Endothelial cell of umbilical vein (primary cell): ENCODE results near the gene FOS. TPM values are rescaled to one million over a fixed set of nuclear protein-coding genes. Genes with fewer than 3 reads are reported as not detected.

Source experiments
- BruUV-seq: library from RNA; stranded (reverse); fragments of 400-500 nt; replicated peaks from 2 replicates; lab custom pipeline; 2021; lab: Mats Ljungman, UMichigan
- CTCF ChIA-PET: fragments of 300-600, 350-600 bp; sonication (Branson Sonifier 250); formaldehyde crosslinking; loops from one replicate; lab custom pipeline; 2021; ENCODE audit warnings: antibody characterized with exemption, inconsistent platforms; lab: Charles Lee
- POLR2A ChIA-PET: fragments of 300-600, 350-600 bp; sonication (Branson Sonifier 250); formaldehyde crosslinking; loops from one replicate; lab custom pipeline; 2021; ENCODE audit warnings: antibody characterized with exemption, inconsistent platforms; lab: Charles Lee
- DNase-seq: peaks from one replicate; pipeline ENCODE4 v3.0.0-alpha.2; 2011; ENCODE audit warnings: low read depth, low spot score
- FAIRE-seq: peaks from 2 replicates; lab custom pipeline; 2011; peaks lifted over from hg19 to GRCh38; lab: Jason Lieb, UNC
- H2AFZ ChIP-seq: 2 replicates; pipeline ENCODE4 v1.6.0; 2012; ENCODE audit warnings: low read depth, low read length, control low read depth, inconsistent platforms
- H3K27ac ChIP-seq: 2 replicates; pipeline ENCODE4 v1.5.1; 2011; ENCODE audit warnings: low read depth, mild to moderate bottlenecking, control low read depth, low read length, moderate library complexity; ENCODE audit not compliant: insufficient read depth
- H3K27me3 ChIP-seq, 2 experiments: 2 replicates each; pipeline versions ENCODE4 v1.6.0 to v1.6.1; 2011; ENCODE audit warnings: low read length in 2 of 2, mixed read lengths in 1 of 2; ENCODE audit not compliant: control insufficient read depth in 2 of 2, insufficient read depth in 2 of 2
- H3K36me3 ChIP-seq, 2 experiments: 2 replicates in 1 of 2; 3 replicates in 1 of 2; pipeline ENCODE4 v1.5.1; 2011; ENCODE audit warnings: low read length in 2 of 2, mild to moderate bottlenecking in 1 of 2, moderate library complexity in 1 of 2; ENCODE audit not compliant: control insufficient read depth in 2 of 2, insufficient read depth in 2 of 2; ENCODE audit errors: extremely low read depth in 1 of 2
- H3K4me1 ChIP-seq: 3 replicates; pipeline ENCODE4 v1.5.1; 2011; ENCODE audit warnings: mild to moderate bottlenecking, low read length; ENCODE audit not compliant: control insufficient read depth, insufficient read depth; ENCODE audit errors: extremely low read depth
- H3K4me2 ChIP-seq: 2 replicates; pipeline ENCODE4 v1.6.1; 2011; ENCODE audit warnings: low read length, control low read depth, mixed read lengths; ENCODE audit not compliant: insufficient read depth
- H3K4me3 ChIP-seq, 3 experiments: fragments of 200-600 bp in 1 of 3; sonication (generic), shearing (Covaris generic) in 1 of 3; replicated peaks in 1 of 3; 2 replicates each; pipeline ENCODE4 v1.5.1; 2011 to 2016; ENCODE audit warnings: control low read depth in 3 of 3, low read length in 3 of 3, mild to moderate bottlenecking in 2 of 3, inconsistent platforms in 1 of 3, low read depth in 1 of 3, moderate library complexity in 1 of 3; ENCODE audit not compliant: insufficient read depth in 1 of 3
- H3K79me2 ChIP-seq: 2 replicates; pipeline ENCODE4 v1.6.0; 2012; ENCODE audit warnings: low read length, inconsistent platforms; ENCODE audit not compliant: control insufficient read depth, insufficient read depth
- H3K9ac ChIP-seq: replicated peaks from 2 replicates; pipeline ENCODE3; 2011; ENCODE audit warnings: low read length, control low read depth; ENCODE audit not compliant: insufficient read depth; ENCODE audit errors: extremely low read depth
- H3K9me1 ChIP-seq: replicated peaks from 3 replicates; pipeline ENCODE4 v1.6.0; 2011; ENCODE audit warnings: mild to moderate bottlenecking, low read length; ENCODE audit not compliant: control insufficient read depth, insufficient read depth; ENCODE audit errors: extremely low read depth
- H3K9me3 ChIP-seq: replicated peaks from 2 replicates; pipeline ENCODE4 v1.5.1; 2012; ENCODE audit warnings: low read length, inconsistent platforms; ENCODE audit not compliant: control insufficient read depth, insufficient read depth
- H4K20me1 ChIP-seq: replicated peaks from 2 replicates; pipeline ENCODE3; 2011; ENCODE audit warnings: mild to moderate bottlenecking, low read length; ENCODE audit not compliant: control insufficient read depth, insufficient read depth; ENCODE audit errors: extremely low read depth
- CTCF ChIP-seq, 2 donors: IDR thresholded peaks; 1 replicate in 1 of 2; 2 replicates in 1 of 2; pipeline ENCODE4 v1.5.1; 2011; ENCODE audit warnings: low read length in 2 of 2, mild to moderate bottlenecking in 2 of 2, moderate library complexity in 2 of 2, control low read depth in 1 of 2, inconsistent platforms in 1 of 2, low read depth in 1 of 2; ENCODE audit not compliant: insufficient read depth in 1 of 2; ENCODE audit errors: extremely low read depth in 1 of 2
- EZH2 ChIP-seq: IDR thresholded peaks from 2 replicates; pipeline ENCODE4 v1.6.1; 2012; ENCODE audit warnings: borderline replicate concordance, low read depth, mild to moderate bottlenecking, moderate library complexity, low read length, inconsistent platforms; ENCODE audit not compliant: severe bottlenecking
- FOS ChIP-seq: IDR thresholded peaks from 2 replicates; pipeline ENCODE4 v1.6.1; 2011; ENCODE audit warnings: mild to moderate bottlenecking, low read length, moderate library complexity, borderline replicate concordance; ENCODE audit not compliant: insufficient read depth
- GATA2 ChIP-seq: IDR thresholded peaks from 2 replicates; pipeline ENCODE4 v1.7.0; 2011; ENCODE audit warnings: low read depth, mild to moderate bottlenecking, moderate library complexity, mixed read lengths, low read length; ENCODE audit not compliant: insufficient read length, insufficient read depth
- JUN ChIP-seq: IDR thresholded peaks from 2 replicates; pipeline ENCODE4 v1.6.1; 2011; ENCODE audit warnings: borderline replicate concordance, low read depth; ENCODE audit not compliant: insufficient read length, insufficient read depth
- MYC ChIP-seq: IDR thresholded peaks from one replicate; pipeline ENCODE4 v1.6.1; 2011; ENCODE audit warnings: mild to moderate bottlenecking, low read depth, low read length
- POLR2A ChIP-seq: IDR thresholded peaks from 2 replicates; pipeline ENCODE4 v1.6.1; 2012; ENCODE audit warnings: low read depth, mild to moderate bottlenecking, control low read depth, low read length
- POLR2AphosphoS5 ChIP-seq: IDR thresholded peaks from 2 replicates; pipeline ENCODE4 v1.6.1; 2012; ENCODE audit warnings: low read depth, mild to moderate bottlenecking, control low read depth, low read length, moderate library complexity; ENCODE audit not compliant: insufficient read depth
- dilution Hi-C: fragments of 300-500 bp; cut with MboI; formaldehyde crosslinking; loops from one replicate; pipeline ENCODE4 v1.15.0; 2019; ENCODE audit warnings: low sequenced_read_pairs; ENCODE audit not compliant: extremely low pct_ligation_motif_present
- intact Hi-C: fragments of 100-400 bp; cut with micrococcal nuclease; formaldehyde crosslinking; loops from one replicate; pipeline ENCODE4 v1.10.0; 2022
- polyA plus RNA-seq, 4 experiments: library from polyadenylated mRNA; depleted of rRNA in 3 of 4; stranded (reverse) in 3 of 4; unstranded in 1 of 4; fragments of >200 nt; gene quantifications; 2 replicates each; pipeline versions ENCODE4 v1.2.1 to v1.2.3, GENCODE V29; 2011 to 2012; ENCODE audit warnings: missing spikeins in 1 of 4
- total RNA-seq: library from RNA; stranded (reverse); gene quantifications from 2 replicates; pipeline ENCODE4 v1.2.3, GENCODE V29; 2021
- TF ChIP-seq, protein P1 (sequence below): IDR thresholded peaks from 2 replicates; pipeline ENCODE4 v1.6.1; 2011; ENCODE audit not compliant: insufficient read depth, insufficient read length

The FOS gene
- total and polyA plus RNA-seq, 2 donors (not counting 3 experiments of a cell fraction or from before 2014, with no cell fraction given), result 9.2 to 41.6 TPM

DNA sequence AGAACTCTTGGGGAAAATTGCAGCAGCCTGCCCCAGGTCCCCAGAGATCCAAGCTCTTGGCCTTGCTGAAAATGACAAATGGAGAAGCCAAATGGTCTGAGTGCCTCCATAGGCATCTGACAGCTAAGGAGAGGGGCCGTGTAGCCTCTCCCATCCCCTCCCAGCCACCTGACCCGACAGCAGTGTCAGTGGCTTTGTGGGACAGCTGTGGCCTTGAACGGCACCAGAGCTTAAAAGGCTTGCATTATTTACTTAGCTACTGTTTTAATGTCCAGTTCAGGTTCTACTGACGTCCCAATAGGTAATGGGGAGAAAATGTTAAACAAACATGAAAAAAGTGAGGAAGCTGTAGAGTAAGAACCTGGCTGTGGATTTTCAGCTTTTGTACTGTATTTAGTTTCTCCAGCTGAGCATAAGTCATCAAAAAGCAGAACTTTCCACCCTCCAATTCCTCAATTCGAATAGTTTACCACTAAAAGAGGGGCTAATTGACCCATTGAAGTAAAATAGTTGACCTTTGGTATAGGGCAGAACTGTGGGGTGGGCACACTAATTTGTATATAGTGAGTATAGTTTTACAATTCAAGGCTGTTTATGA is 50.0 kb downstream of the FOS start:
- CTCF ChIA-PET, result interaction anchor here (1.0 to 1.4 kb wide), 2 partner anchors 10 to 187 kb away, joined by 3 to 5 read pairs; no protein-coding TSS in a partner anchor
- Histone ChIP-seq H3K79me2 (no peaks in the 10 kb centered on the region), H2AFZ (no peak overlapping the region), H3K27ac (no peak overlapping the region), H3K4me1 (no peaks in the 10 kb centered on the region), H3K9ac (no peak overlapping the region), H3K9me3 (no peaks in the 10 kb centered on the region), H3K9me1 (no peaks in the 10 kb centered on the region), H4K20me1 (no peaks in the 10 kb centered on the region), H3K4me3 (no peak overlapping the region), H3K36me3 (no peaks in the 10 kb centered on the region), H3K27me3 (peaks cover 20 to 21% of the 10 kb centered on the region in 2 experiments), H3K4me2 (no peak overlapping the region)
- TF ChIP-seq FOS (no peak), MYC (no peak), POLR2A (no peak), EZH2 (no peak), POLR2AphosphoS5 (no peak), GATA2 (no peak)
- intact Hi-C loops (loop anchor here (5.0 kb wide), 1 partner anchor 59 kb away; no protein-coding TSS in a partner anchor), dilution Hi-C loops (no loop called here)
- no peak for FAIRE-seq
- DNase-seq, result no peak
- no TSS peak for BruUV-seq
- POLR2A ChIA-PET, result no interaction called here

DNA sequence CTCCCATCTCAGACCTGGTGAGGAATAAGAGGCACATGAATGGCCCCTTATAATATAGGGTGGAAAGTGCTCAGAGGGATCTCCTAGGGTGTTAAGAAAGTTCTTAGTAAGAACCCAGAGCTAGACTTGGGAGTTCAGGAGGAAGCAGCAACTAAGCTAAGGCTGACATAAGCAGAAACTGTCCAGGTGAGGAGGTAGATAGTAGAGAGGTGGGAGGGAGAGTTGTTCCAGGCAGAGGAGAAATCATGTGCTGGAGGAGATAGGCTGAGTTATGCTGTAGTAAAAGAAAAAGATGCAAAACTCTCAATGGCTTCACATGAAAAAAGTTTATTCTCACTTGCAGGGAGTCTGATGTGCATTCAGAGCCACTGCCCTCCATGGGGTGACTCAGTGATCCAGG is 50.7 kb downstream of the FOS start:
- H3K4me3 ChIP-seq, result no peak overlapping the region
- intact Hi-C loops, result loop anchor here (5.0 kb wide), 1 partner anchor 58 kb away; no protein-coding TSS in a partner anchor
- BruUV-seq, result no TSS peak
- FAIRE-seq (no peak), DNase-seq (no peak)
- H3K9me3 ChIP-seq, result no peaks in the 10 kb centered on the region
- H4K20me1 ChIP-seq, result no peaks in the 10 kb centered on the region
- CTCF ChIA-PET, result interaction anchor here (0.7 to 1.4 kb wide), 4 partner anchors 9 to 231 kb away, joined by 3 to 5 read pairs (median 4); no protein-coding TSS in a partner anchor
- no peaks in the 10 kb centered on the region for H3K9me1 ChIP-seq
- H3K4me2 ChIP-seq, result no peak overlapping the region
- no peak overlapping the region for H3K27ac ChIP-seq
- dilution Hi-C loops, result no loop called here
- peaks cover 20 to 21% of the 10 kb centered on the region in 2 experiments for H3K27me3 ChIP-seq
- no peak overlapping the region for H3K9ac ChIP-seq
- no peaks in the 10 kb centered on the region for H3K4me1 ChIP-seq
- no peak overlapping the region for H2AFZ ChIP-seq
- H3K79me2 ChIP-seq, result no peaks in the 10 kb centered on the region
- H3K36me3 ChIP-seq, result no peaks in the 10 kb centered on the region
- TF ChIP-seq FOS (no peak), JUN (no peak), GATA2 (no peak), CTCF (IDR thresholded peaks at IDR 0.05; ENCODE audit: extremely low read depth in 1 of 2, insufficient read depth in 1 of 2, low read depth in 1 of 2, low read length in 2 of 2) (no peak), POLR2AphosphoS5 (no peak), MYC (no peak), POLR2A (no peak), EZH2 (no peak)
- TF ChIP-seq, protein P1, sequence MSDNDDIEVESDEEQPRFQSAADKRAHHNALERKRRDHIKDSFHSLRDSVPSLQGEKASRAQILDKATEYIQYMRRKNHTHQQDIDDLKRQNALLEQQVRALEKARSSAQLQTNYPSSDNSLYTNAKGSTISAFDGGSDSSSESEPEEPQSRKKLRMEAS, result no peak
- POLR2A ChIA-PET, result no interaction called here
